NB4 (cell line): ENCODE measurements around the gene APC2.
A peak's percentile ranks its signal among the peaks of the same experiment; 100 is the strongest.
"Not testable (repeated sequence)": the region's sequence is repeated elsewhere in the genome, so short reads cannot be mapped to it uniquely, and the experiment has no call there.

Experiments
- DNase-seq: peaks from one replicate; pipeline ENCODE4 v3.0.0; 2010; ENCODE audit warnings: low read depth
- H3K4me3 ChIP-seq: one replicate; pipeline ENCODE4 v1.5.1; 2011; ENCODE audit warnings: mild to moderate bottlenecking, low read depth, low read length, moderate library complexity
- MYC ChIP-seq: IDR thresholded peaks from 2 replicates; pipeline ENCODE4 v1.6.1; 2011; ENCODE audit warnings: low read depth, low read length
- POLR2A ChIP-seq: IDR thresholded peaks from 2 replicates; pipeline ENCODE4 v1.6.1; 2011; ENCODE audit warnings: mild to moderate bottlenecking; ENCODE audit not compliant: insufficient read length; ENCODE audit errors: extremely low read depth
- TF ChIP-seq, protein P1 (sequence below): IDR thresholded peaks from one replicate; pipeline ENCODE4 v1.5.1; 2012; ENCODE audit warnings: low read depth, low read length
- TF ChIP-seq, protein P2 (sequence below): IDR thresholded peaks from 2 replicates; pipeline ENCODE4 v1.6.1; 2011; ENCODE audit warnings: low read depth, low read length

APC2 gene

DNA sequence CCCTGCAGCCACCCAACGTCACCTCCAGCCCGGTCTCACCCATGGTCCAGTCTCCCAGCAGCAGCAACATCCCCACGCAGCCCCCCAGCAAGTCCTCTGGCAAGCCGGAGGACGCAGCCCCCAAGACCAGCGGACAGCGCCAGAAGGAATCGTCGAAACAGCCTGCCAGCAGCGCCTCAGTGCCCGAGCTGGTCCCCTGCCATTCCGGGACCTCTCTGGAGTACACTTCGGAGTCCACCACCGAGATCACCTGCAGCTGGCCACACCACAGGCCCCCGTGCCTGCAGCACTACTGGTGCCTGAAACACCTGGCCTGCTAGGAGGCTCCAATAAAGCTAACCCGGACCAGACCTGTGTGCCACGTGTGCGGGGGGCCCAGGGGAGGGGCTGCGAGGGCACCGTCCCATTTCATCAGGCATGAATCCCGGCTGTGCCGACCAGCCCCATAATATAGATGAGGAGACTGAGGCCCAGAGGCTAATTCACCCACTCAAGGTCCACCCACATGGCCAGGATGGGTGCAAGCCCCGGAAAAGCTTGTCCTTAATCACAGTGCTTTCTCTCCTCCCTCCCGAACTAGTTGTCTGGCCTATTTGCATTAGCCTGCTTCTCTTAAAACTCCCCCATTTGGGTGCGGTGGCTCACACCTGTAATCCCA is 47.8 kb downstream of the APC2 start:
- no peak overlapping the region for H3K4me3 ChIP-seq
- DNase-seq = no peak
- TF ChIP-seq MYC (no peak), POLR2A (no peak)
- TF ChIP-seq, protein P1, sequence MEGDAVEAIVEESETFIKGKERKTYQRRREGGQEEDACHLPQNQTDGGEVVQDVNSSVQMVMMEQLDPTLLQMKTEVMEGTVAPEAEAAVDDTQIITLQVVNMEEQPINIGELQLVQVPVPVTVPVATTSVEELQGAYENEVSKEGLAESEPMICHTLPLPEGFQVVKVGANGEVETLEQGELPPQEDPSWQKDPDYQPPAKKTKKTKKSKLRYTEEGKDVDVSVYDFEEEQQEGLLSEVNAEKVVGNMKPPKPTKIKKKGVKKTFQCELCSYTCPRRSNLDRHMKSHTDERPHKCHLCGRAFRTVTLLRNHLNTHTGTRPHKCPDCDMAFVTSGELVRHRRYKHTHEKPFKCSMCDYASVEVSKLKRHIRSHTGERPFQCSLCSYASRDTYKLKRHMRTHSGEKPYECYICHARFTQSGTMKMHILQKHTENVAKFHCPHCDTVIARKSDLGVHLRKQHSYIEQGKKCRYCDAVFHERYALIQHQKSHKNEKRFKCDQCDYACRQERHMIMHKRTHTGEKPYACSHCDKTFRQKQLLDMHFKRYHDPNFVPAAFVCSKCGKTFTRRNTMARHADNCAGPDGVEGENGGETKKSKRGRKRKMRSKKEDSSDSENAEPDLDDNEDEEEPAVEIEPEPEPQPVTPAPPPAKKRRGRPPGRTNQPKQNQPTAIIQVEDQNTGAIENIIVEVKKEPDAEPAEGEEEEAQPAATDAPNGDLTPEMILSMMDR = no peak
- TF ChIP-seq, protein P2, sequence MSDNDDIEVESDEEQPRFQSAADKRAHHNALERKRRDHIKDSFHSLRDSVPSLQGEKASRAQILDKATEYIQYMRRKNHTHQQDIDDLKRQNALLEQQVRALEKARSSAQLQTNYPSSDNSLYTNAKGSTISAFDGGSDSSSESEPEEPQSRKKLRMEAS = no peak

DNA sequence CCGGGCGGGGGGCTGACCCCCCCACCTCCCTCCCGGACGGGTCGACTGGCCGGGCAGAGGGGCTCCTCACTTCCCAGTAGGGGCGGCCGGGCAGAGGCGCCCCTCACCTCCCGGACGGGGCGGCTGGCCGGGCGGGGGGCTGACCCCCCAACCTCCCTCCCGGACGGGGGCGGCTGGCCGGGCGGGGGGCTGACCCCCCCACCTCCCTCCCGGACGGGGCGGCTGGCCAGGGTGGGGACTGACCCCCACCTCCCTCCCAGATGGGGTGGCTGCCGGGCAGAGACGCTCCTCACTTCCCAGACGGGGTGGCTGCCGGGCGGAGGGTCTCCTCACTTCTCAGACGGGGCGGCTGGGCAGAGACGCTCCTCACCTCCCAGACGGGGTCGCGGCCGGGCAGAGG is 49.3 kb downstream of the APC2 start:
- DNase-seq, H3K4me3 ChIP-seq: not testable (repeated sequence)

- DNase-seq = no peak
- no peak overlapping the region for H3K4me3 ChIP-seq
- TF ChIP-seq MYC = no peak
- TF ChIP-seq POLR2A = no peak
These were observed 51.3 kb downstream of the APC2 start for GRCh38 chr19:1501200-1501595.

- TF ChIP-seq, protein P1 = no peak
- no peak for TF ChIP-seq POLR2A
- TF ChIP-seq MYC = no peak
- TF ChIP-seq, protein P2 = no peak
- no peak for DNase-seq
- no peak overlapping the region for H3K4me3 ChIP-seq
These were observed 52.6 kb downstream of the APC2 start for GRCh38 chr19:1502433-1503088.

DNA sequence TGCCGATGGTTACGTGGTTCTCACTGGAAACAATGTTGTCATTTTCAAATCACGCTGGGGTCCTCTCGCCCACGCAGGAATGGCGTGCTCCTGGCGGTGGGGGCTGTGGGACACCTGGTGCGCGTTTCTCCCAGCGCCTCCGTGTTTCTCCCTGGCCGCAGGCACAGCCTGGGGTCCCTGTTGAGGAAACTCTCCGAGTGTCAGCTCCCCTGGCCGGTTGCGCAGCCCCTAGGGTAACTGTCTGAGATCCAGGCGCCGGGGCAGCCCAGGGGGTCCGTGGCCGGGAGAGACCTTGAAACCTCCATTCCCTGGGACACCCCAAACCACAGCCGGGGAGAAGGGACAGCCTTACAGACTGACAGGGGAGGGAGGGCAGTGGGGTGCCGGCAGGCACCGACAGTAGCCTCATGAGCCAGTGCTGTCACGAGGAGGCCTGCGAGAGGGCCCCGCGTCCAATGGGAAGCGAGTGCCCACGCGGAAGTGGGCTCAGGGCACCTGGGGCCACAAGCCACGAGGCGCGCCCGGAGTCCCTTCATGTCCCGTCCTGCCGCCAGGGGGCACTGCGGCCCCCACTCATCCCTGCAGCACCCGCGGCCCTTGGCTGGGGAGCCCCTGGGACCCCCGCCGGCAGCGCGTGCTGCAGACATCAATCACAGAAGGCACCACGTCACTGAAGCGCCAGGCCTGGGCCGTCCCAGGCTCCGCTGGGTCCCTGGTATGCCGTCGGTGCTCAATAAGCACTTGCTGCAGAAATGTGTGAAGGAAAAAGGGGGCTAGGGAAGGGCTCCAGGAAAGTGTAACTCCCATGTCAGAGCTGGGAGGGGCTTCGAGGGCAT is 53.4 kb downstream of the APC2 start:
- DNase-seq = peak; percentile 53
- H3K4me3 ChIP-seq = no peak overlapping the region
- TF ChIP-seq, protein P1 = peak; percentile 45
- TF ChIP-seq, protein P2 = peak; percentile 81
- TF ChIP-seq MYC (peak; percentile 84), POLR2A (no peak)

DNA sequence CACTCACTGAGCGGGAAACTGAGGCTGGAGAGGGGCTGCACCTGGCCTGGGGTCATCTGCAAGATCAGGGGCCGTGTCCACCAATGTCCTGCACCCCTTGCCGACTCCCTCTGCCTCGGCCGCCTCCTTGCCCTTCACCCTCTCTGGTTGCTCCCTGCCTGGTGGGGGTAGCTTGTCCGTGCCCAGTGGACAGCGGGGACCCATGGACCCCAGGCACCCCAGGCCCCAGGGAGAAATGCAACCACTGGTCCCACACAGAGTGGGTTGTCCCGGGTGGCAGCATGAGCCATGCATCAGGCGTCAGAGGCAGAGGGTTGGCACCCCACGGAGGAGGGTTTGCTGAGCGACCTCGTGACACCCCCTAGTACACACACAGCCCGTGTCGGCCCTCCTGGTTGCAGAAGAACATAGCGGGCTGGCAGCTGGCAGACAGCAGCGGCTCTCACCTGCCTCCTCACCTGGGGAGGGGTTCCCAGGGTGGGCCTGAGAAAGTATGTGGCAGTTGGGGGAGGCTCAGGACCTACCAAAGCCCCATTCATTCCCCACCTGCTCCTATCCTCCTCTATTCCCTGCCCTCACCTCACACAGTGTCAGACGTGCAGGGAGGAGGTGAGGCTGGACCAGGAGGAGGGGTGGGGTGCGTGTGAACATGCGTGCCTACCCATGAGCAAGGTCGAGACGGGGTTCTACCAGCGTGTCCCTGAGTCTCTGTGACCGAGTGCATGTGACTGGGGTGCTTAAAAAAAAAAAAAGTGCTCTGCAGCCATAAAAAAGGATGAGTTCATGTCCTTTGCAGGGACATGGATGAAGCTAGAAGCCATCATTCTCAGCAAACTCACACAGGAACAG is 54.2 kb downstream of the APC2 start:
- no peak for DNase-seq
- no peak overlapping the region for H3K4me3 ChIP-seq
- TF ChIP-seq MYC (no peak), POLR2A (no peak)
- TF ChIP-seq, protein P2 = no peak
- TF ChIP-seq, protein P1 = no peak
